ENCODE results near the gene ASB13.

GRCh38 chr10:5634918-5635317 is 31.5 kb downstream of the ASB13 start:
- TF ChIP-seq CTCF (IDR thresholded peaks at IDR 0.05) (no peak), POLR2AphosphoS5 (IDR thresholded peaks at IDR 0.05) (no peak), POLR2A (IDR thresholded peaks at IDR 0.05) (no peak)

All from sigmoid colon (tissue), 4 donors.